Measurements from ENCODE around the gene GP5. TPM values are rescaled to one million over a fixed set of nuclear protein-coding genes. Genes with fewer than 3 reads are reported as not detected.

The GP5 gene
- polyA plus RNA-seq, 2 of the 4 experiments (the other 2 are of a cell fraction) = not detected

DNA sequence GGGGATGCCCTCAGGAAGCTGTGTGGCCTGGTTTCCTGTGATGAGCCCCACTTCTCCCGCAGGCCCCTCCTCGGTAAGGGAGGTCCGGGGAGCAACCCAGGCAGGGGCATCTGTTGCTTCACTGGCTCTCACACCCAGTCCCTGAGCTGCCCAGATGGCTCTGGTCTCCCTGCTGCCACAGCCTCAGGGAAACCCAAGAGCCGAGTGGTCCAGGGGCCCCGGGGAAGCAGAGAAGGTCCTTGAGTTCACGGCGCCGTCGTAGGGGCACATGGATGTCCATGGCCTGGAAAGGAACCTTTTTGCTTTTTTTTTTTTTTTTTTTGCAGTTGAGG lies 16.2 kb downstream of the GP5 start:
- POLR2A ChIA-PET = no interaction called here
- TF ChIP-seq NFE2L2 (conservative IDR thresholded peaks at IDR 0.05; ENCODE audit: low read length) (no peak), RARB (CRISPR knock-in tag; IDR thresholded peaks at IDR 0.05) (no peak), BHLHE40 (IDR thresholded peaks at IDR 0.05; ENCODE audit: low read depth, low read length) (no peak), E2F6 (IDR thresholded peaks at IDR 0.05; ENCODE audit: borderline replicate concordance, low read depth) (no peak), EHF (CRISPR knock-in tag; IDR thresholded peaks at IDR 0.05) (no peak), EHMT2 (IDR thresholded peaks at IDR 0.05; ENCODE audit: low read depth) (no peak), ESRRA (IDR thresholded peaks at IDR 0.05; ENCODE audit: borderline replicate concordance, low read length) (no peak), JUNB (IDR thresholded peaks at IDR 0.05) (no peak), BCL3 (IDR thresholded peaks at IDR 0.05) (no peak), SREBF2 (IDR thresholded peaks at IDR 0.05) (no peak), TFCP2L1 (CRISPR knock-in tag; IDR thresholded peaks at IDR 0.05) (no peak), FOXS1 (CRISPR knock-in tag; IDR thresholded peaks at IDR 0.05) (no peak), ZC3H11A (IDR thresholded peaks at IDR 0.05) (no peak), HEYL (CRISPR knock-in tag; IDR thresholded peaks at IDR 0.05) (no peak), POLR2AphosphoS2 (conservative IDR thresholded peaks at IDR 0.05; ENCODE audit: low read length) (no peak), ELK1 (IDR thresholded peaks at IDR 0.05; ENCODE audit: low read depth, low read length) (no peak)
- TF ChIP-seq, protein P1, sequence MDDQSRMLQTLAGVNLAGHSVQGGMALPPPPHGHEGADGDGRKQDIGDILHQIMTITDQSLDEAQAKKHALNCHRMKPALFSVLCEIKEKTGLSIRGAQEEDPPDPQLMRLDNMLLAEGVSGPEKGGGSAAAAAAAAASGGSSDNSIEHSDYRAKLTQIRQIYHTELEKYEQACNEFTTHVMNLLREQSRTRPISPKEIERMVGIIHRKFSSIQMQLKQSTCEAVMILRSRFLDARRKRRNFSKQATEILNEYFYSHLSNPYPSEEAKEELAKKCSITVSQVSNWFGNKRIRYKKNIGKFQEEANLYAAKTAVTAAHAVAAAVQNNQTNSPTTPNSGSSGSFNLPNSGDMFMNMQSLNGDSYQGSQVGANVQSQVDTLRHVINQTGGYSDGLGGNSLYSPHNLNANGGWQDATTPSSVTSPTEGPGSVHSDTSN (IDR thresholded peaks at IDR 0.05) = no peak
- ATAC-seq (no peak), FAIRE-seq (no peak), DNase-seq (ENCODE audit: low read depth in 1 of 2, low spot score in 1 of 2) (no peak)
- no peak overlapping the region for H3K27ac ChIP-seq
- H3K4me3 ChIP-seq = no peak overlapping the region
- H3K9me3 ChIP-seq = no peaks in the 10 kb centered on the region
- no peak overlapping the region for H3K4me2 ChIP-seq
- WGBS (ENCODE audit: missing lambda C conversion rate) = 77% methylated on average over 8 of the region's 9 CpGs
- H3K4me1 ChIP-seq = peaks cover 7% of the 10 kb centered on the region; the same call in 1 of the 3 replicates
- CTCF ChIA-PET = interaction anchor here (0.6 to 1.7 kb wide), 3 partner anchors 13 to 58 kb away, joined by 3 to 6 read pairs (median 4); no protein-coding TSS in a partner anchor

DNA sequence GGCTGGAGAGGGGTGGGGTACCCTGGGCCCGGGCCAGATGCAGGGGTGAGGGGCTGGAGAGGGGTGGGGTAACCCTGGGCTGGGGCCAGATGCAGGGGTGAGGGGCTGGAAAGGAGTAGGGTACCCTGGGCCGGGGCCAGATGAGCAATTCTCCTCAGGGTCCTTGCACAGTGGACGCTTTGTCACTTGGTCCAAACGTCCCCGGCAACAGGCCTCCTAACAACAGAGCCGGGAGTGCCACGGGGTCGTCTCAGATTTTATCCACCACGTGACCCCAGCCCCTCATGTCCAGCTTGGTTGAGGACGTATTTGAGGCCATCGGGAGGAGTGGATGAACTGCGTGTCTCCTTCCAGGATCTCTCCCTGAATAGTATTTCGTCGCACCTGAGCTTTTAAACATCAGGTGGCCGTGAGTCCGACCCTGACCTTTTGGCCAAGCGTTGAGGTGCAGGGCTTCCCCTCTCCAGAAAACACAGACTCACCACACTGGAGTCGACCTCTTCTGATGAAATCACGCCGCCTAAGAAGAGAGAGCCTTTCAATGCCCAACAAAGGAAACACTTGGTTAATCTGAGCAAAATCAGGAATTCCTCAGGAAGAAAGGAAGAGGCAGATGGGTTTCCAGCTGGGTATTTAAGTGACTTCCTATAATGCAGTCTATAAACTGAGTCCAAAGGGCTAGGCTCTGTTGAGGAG lies 16.7 kb downstream of the GP5 start:
- ATAC-seq (no peak), DNase-seq (ENCODE audit: low read depth in 1 of 2, low spot score in 1 of 2) (no peak), FAIRE-seq (no peak)
- ChIA-PET CTCF (interaction anchor here (0.9 to 1.7 kb wide), 3 partner anchors 13 to 40 kb away, joined by 3 to 6 read pairs (median 4); no protein-coding TSS in a partner anchor), POLR2A (no interaction called here)
- Histone ChIP-seq H3K4me2 (no peak overlapping the region), H3K4me1 (peaks cover 7% of the 10 kb centered on the region; the same call in 1 of the 3 replicates), H3K4me3 (no peak overlapping the region), H3K27ac (no peak overlapping the region), H3K9me3 (no peaks in the 10 kb centered on the region)
- TF ChIP-seq, protein P1 (IDR thresholded peaks at IDR 0.05) = no peak
- TF ChIP-seq KDM1A (IDR thresholded peaks at IDR 0.05; ENCODE audit: low read depth) = no peak
- no peak for TF ChIP-seq NFE2L2 (conservative IDR thresholded peaks at IDR 0.05; ENCODE audit: low read length)
- TF ChIP-seq RAD21 (conservative IDR thresholded peaks at IDR 0.05 in 1 of 2, IDR thresholded peaks at IDR 0.05 in 1 of 2) = no peak
- TF ChIP-seq, protein P2, sequence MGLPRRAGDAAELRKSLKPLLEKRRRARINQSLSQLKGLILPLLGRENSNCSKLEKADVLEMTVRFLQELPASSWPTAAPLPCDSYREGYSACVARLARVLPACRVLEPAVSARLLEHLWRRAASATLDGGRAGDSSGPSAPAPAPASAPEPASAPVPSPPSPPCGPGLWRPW (IDR thresholded peaks at IDR 0.05) = no peak
- no peak for TF ChIP-seq NPAS2 (CRISPR knock-in tag; IDR thresholded peaks at IDR 0.05; ENCODE audit: borderline replicate concordance)
- TF ChIP-seq GATA3 (IDR thresholded peaks at IDR 0.05; ENCODE audit: borderline replicate concordance) = no peak
- no peak for TF ChIP-seq EP300 (IDR thresholded peaks at IDR 0.05)
- no peak for TF ChIP-seq TP53 (CRISPR knock-in tag; IDR thresholded peaks at IDR 0.05)
- TF ChIP-seq BCL3 (IDR thresholded peaks at IDR 0.05) = no peak
- no peak for TF ChIP-seq ZFP36 (IDR thresholded peaks at IDR 0.05; ENCODE audit: borderline replicate concordance, partially characterized antibody)
- WGBS (ENCODE audit: missing lambda C conversion rate) = 81% methylated on average over 18 of the region's 20 CpGs

Data from A549 (cell line).